Measurements from ENCODE around the gene PREB. TPM values are rescaled to one million over a fixed set of nuclear protein-coding genes. Genes with fewer than 3 reads are reported as not detected.

Gene PREB
- total and polyA plus RNA-seq, 2 experiments from 2014 or later: 69.2 to 90.3 TPM

DNA sequence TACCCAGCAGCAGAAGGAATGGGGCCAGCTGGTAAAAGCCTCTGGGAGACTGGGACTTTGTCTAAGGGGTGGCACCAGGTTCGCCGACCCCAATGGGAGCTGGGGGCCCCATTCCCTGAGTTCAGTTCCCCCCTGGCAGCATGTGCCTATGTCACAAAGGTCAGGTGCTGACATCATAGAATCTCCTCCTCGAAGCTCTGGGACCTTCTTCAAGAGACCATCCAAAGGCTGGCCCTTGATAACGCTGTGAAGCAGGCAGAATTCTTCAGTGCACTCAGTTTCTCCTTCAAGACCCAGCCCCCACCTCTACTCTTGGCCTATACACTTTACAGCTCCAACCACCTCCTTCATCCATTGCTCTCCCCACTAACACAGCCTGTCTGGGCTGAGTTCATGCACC lies 4.9 kb upstream of the PREB start, which contains the start of gene PRR30:
Gene PRR30, minus strand, starts transcription at position 101 of the 400 bp plus-strand sequence. CDS start 1,081 bp downstream, outside the sequence.
- H3K9me2 ChIP-seq (replicated peaks; ENCODE audit: insufficient read depth): no peaks in the 10 kb centered on the region
- DNase-seq (ENCODE audit: low spot score): no peak
- no peaks in the 10 kb centered on the region for H3K27me3 ChIP-seq
- no peaks in the 10 kb centered on the region for H3K36me3 ChIP-seq (replicated peaks; ENCODE audit: insufficient read depth, low read depth)
- no peaks in the 10 kb centered on the region for H3K9me3 ChIP-seq (ENCODE audit: low read depth)
- H2AFZ ChIP-seq: no peak within 1 kb of the TSS
- H3K4me3 ChIP-seq: no peak within 1 kb of the TSS
- 87% methylated on average over 4 of the region's 4 CpGs for WGBS (ENCODE audit: low lambda C conversion rate, missing lambda C conversion rate)
- no peak within 1 kb of the TSS for H3K4me2 ChIP-seq
- H3K27ac ChIP-seq: no peak within 1 kb of the TSS
- no peaks in the 10 kb centered on the region for H3K4me1 ChIP-seq (ENCODE audit: insufficient read depth)
- H3K79me2 ChIP-seq: no peaks in the 10 kb centered on the region
- TF ChIP-seq EZH2 (IDR thresholded peaks at IDR 0.05; ENCODE audit: borderline replicate concordance) (no peak), EZH2phosphoT487 (IDR thresholded peaks at IDR 0.05; ENCODE audit: low read depth, severe bottlenecking, unreplicated experiment) (no peak)
- TF ChIP-seq, protein P1, sequence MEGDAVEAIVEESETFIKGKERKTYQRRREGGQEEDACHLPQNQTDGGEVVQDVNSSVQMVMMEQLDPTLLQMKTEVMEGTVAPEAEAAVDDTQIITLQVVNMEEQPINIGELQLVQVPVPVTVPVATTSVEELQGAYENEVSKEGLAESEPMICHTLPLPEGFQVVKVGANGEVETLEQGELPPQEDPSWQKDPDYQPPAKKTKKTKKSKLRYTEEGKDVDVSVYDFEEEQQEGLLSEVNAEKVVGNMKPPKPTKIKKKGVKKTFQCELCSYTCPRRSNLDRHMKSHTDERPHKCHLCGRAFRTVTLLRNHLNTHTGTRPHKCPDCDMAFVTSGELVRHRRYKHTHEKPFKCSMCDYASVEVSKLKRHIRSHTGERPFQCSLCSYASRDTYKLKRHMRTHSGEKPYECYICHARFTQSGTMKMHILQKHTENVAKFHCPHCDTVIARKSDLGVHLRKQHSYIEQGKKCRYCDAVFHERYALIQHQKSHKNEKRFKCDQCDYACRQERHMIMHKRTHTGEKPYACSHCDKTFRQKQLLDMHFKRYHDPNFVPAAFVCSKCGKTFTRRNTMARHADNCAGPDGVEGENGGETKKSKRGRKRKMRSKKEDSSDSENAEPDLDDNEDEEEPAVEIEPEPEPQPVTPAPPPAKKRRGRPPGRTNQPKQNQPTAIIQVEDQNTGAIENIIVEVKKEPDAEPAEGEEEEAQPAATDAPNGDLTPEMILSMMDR (IDR thresholded peaks at IDR 0.05; ENCODE audit: poor library complexity): no peak
- no peaks in the 10 kb centered on the region for H4K20me1 ChIP-seq (ENCODE audit: insufficient read depth, poor library complexity, severe bottlenecking)

DNA sequence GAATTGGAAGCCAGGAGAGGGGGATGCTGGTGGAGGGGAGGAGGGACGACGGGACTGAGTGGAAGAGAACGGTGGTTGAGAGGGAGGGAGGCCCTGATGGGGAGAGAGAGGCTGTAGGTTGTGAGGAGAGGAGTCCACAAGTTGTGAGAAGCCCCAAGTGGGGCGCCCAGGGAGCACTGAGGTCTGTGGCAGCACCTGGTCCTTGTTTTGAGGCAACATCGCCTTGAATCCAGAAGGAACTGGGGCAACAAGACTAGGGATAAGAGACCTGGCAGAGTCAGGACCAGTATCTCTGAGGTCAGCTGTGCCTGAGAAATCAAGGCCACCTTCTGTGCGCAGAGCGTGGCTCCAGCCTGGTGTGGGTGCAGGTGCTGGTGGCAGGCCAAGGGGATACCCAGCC lies 3.7 kb upstream of the PREB start:
- peaks cover 6% of the 10 kb centered on the region for H4K20me1 ChIP-seq (ENCODE audit: insufficient read depth, poor library complexity, severe bottlenecking)
- no peak overlapping the region for H2AFZ ChIP-seq
- H3K79me2 ChIP-seq: peaks cover 11% of the 10 kb centered on the region
- H3K4me2 ChIP-seq: no peak overlapping the region
- H3K4me1 ChIP-seq (ENCODE audit: insufficient read depth): peaks cover 6% of the 10 kb centered on the region
- DNase-seq (ENCODE audit: low spot score): no peak
- no peaks in the 10 kb centered on the region for H3K27me3 ChIP-seq
- H3K9me2 ChIP-seq (replicated peaks; ENCODE audit: insufficient read depth): no peaks in the 10 kb centered on the region
- H3K36me3 ChIP-seq (replicated peaks; ENCODE audit: insufficient read depth, low read depth): no peaks in the 10 kb centered on the region
- no peak overlapping the region for H3K27ac ChIP-seq
- no peak overlapping the region for H3K4me3 ChIP-seq
- WGBS (ENCODE audit: low lambda C conversion rate, missing lambda C conversion rate): 89% methylated on average over 7 of the region's 7 CpGs
- TF ChIP-seq EZH2 (IDR thresholded peaks at IDR 0.05; ENCODE audit: borderline replicate concordance) (no peak), EZH2phosphoT487 (IDR thresholded peaks at IDR 0.05; ENCODE audit: low read depth, severe bottlenecking, unreplicated experiment) (no peak)
- TF ChIP-seq, protein P1 (IDR thresholded peaks at IDR 0.05; ENCODE audit: poor library complexity): no peak
- H3K9me3 ChIP-seq (ENCODE audit: low read depth): no peaks in the 10 kb centered on the region

DNA sequence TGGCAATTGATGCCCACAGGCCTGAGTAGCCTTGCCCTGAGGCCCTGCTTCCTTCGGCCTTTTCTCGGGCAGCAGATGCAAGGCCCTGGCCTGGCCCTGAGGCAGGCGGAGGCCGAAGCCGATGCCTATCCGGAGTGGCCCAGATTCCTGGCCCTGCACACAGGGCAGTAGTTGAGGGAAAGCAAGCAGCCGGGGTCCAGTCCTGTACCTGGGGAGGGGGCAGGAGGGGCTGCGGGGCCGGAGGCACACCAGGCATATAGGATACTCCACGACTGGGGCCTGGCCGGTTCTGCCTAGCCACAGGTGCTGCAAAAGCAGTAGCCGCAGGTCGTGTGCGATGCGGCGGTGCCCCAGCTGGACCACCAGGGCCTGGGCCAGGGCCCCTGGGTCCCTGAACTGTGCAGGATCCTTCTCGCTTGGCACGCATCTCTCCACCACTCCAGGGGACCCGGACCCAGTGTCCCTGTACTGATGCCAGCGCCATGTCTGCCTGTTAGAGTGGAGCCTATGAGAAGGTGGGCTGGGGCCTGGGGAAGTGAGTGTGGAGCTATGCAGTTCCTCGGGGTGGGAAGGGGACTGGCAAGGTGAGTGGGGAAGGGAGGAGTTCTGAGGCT lies 3.0 kb upstream of the PREB start:
- no peak overlapping the region for H3K27ac ChIP-seq
- peaks cover 9% of the 10 kb centered on the region for H4K20me1 ChIP-seq (ENCODE audit: insufficient read depth, poor library complexity, severe bottlenecking)
- H3K9me2 ChIP-seq (replicated peaks; ENCODE audit: insufficient read depth): no peaks in the 10 kb centered on the region
- H3K9me3 ChIP-seq (ENCODE audit: low read depth): no peaks in the 10 kb centered on the region
- H2AFZ ChIP-seq: no peak overlapping the region
- H3K4me2 ChIP-seq: no peak overlapping the region
- H3K4me3 ChIP-seq: no peak overlapping the region
- DNase-seq (ENCODE audit: low spot score): no peak
- no peaks in the 10 kb centered on the region for H3K36me3 ChIP-seq (replicated peaks; ENCODE audit: insufficient read depth, low read depth)
- peaks cover 10% of the 10 kb centered on the region for H3K4me1 ChIP-seq (ENCODE audit: insufficient read depth)
- TF ChIP-seq EZH2 (IDR thresholded peaks at IDR 0.05; ENCODE audit: borderline replicate concordance) (no peak), EZH2phosphoT487 (IDR thresholded peaks at IDR 0.05; ENCODE audit: low read depth, severe bottlenecking, unreplicated experiment) (no peak)
- TF ChIP-seq, protein P1 (IDR thresholded peaks at IDR 0.05; ENCODE audit: poor library complexity): no peak
- H3K79me2 ChIP-seq: peaks cover 18% of the 10 kb centered on the region
- H3K27me3 ChIP-seq: no peaks in the 10 kb centered on the region
- WGBS (ENCODE audit: low lambda C conversion rate, missing lambda C conversion rate): 92% methylated on average over 20 of the region's 21 CpGs

Data from hepatocyte (in vitro differentiated cells).